Measurements from ENCODE around the gene COL23A1. TPM values are rescaled to one million over a fixed set of nuclear protein-coding genes. Genes with fewer than 3 reads are reported as not detected.
A peak's percentile ranks its signal among the peaks of the same experiment; 100 is the strongest.

The COL23A1 gene
- total RNA-seq: 0.90 TPM
- polyA plus RNA-seq: 0.87 TPM

GRCh38 chr5:178590141-178590923 is at the start of gene COL23A1:
TSS of gene COL23A1 (minus strand) at chr5:178590393.
- under 1% methylated on average over 78 of the region's 78 CpGs for WGBS
- peak; percentile 33 for DNase-seq (ENCODE audit: extremely low spot score)
- no peak within 1 kb of the TSS for H3K27ac ChIP-seq (ENCODE audit: low read depth)

GRCh38 chr5:178637356-178638074 is 47.3 kb upstream of the COL23A1 start:
- no peak for DNase-seq (ENCODE audit: extremely low spot score)
- Histone ChIP-seq H3K27ac (ENCODE audit: low read depth) (no peak overlapping the region), H3K36me3 (ENCODE audit: insufficient read depth) (no peaks in the 10 kb centered on the region), H3K4me3 (ENCODE audit: low read depth, low read length) (no peak overlapping the region), H3K4me1 (ENCODE audit: insufficient read depth) (no peaks in the 10 kb centered on the region)
- WGBS: 53% methylated on average over 9 of the region's 9 CpGs

More at GRCh38 chr5:178590141-178590923, at the start of gene COL23A1:
- no peaks in the 10 kb centered on the region for H3K36me3 ChIP-seq (ENCODE audit: insufficient read depth)
- H3K4me1 ChIP-seq (ENCODE audit: insufficient read depth): no peaks in the 10 kb centered on the region
- peak within 1 kb of the TSS; percentile 34 for H3K4me3 ChIP-seq (ENCODE audit: low read depth, low read length)

GRCh38 chr5:178632285-178632684 is 42.1 kb upstream of the COL23A1 start:
- H3K27ac ChIP-seq (ENCODE audit: low read depth): no peak overlapping the region
- no peak overlapping the region for H3K4me3 ChIP-seq (ENCODE audit: low read depth, low read length)
- WGBS: 41% methylated on average over 4 of the region's 4 CpGs
- no peak for DNase-seq (ENCODE audit: extremely low spot score)
- no peaks in the 10 kb centered on the region for H3K36me3 ChIP-seq (ENCODE audit: insufficient read depth)
- H3K4me1 ChIP-seq (ENCODE audit: insufficient read depth): no peaks in the 10 kb centered on the region

GRCh38 chr5:178630951-178631350 is 40.8 kb upstream of the COL23A1 start:
- Histone ChIP-seq H3K36me3 (ENCODE audit: insufficient read depth) (no peaks in the 10 kb centered on the region), H3K27ac (ENCODE audit: low read depth) (no peak overlapping the region), H3K4me3 (ENCODE audit: low read depth, low read length) (no peak overlapping the region), H3K4me1 (ENCODE audit: insufficient read depth) (no peaks in the 10 kb centered on the region)
- WGBS: 21% methylated on average over 2 of the region's 2 CpGs
- DNase-seq (ENCODE audit: extremely low spot score): no peak

- no peak for DNase-seq (ENCODE audit: extremely low spot score)
- H3K27ac ChIP-seq (ENCODE audit: low read depth): no peak overlapping the region
- WGBS: 13% methylated on average over 4 of the region's 4 CpGs
- no peaks in the 10 kb centered on the region for H3K36me3 ChIP-seq (ENCODE audit: insufficient read depth)
- H3K4me1 ChIP-seq (ENCODE audit: insufficient read depth): no peaks in the 10 kb centered on the region
- H3K4me3 ChIP-seq (ENCODE audit: low read depth, low read length): no peak overlapping the region
Measured at GRCh38 chr5:178630475-178630930, 40.3 kb upstream of the COL23A1 start.

GRCh38 chr5:178627259-178627598 is 37.0 kb upstream of the COL23A1 start:
- H3K27ac ChIP-seq (ENCODE audit: low read depth): no peak overlapping the region
- no peak for DNase-seq (ENCODE audit: extremely low spot score)
- H3K36me3 ChIP-seq (ENCODE audit: insufficient read depth): no peaks in the 10 kb centered on the region
- peak overlapping the region; percentile 60 for H3K4me3 ChIP-seq (ENCODE audit: low read depth, low read length)
- H3K4me1 ChIP-seq (ENCODE audit: insufficient read depth): no peaks in the 10 kb centered on the region
- 3% methylated on average over 20 of the region's 20 CpGs for WGBS

GRCh38 chr5:178626484-178627258 is 36.5 kb upstream of the COL23A1 start, which contains the start of gene CLK4:
TSS of gene CLK4 (minus strand) at chr5:178627050. CDS start at chr5:178623416, 3,634 bp downstream.
- Histone ChIP-seq H3K4me1 (ENCODE audit: insufficient read depth) (no peaks in the 10 kb centered on the region), H3K4me3 (ENCODE audit: low read depth, low read length) (peak within 1 kb of the TSS; percentile 60), H3K36me3 (ENCODE audit: insufficient read depth) (peaks cover 2% of the 10 kb centered on the region), H3K27ac (ENCODE audit: low read depth) (peak within 1 kb of the TSS; percentile 97)
- peak; percentile 86 for DNase-seq (ENCODE audit: extremely low spot score)
- under 1% methylated on average over 79 of the region's 79 CpGs for WGBS

GRCh38 chr5:178625679-178626483 is 35.7 kb upstream of the COL23A1 start:
- Histone ChIP-seq H3K27ac (ENCODE audit: low read depth) (peak overlapping the region; percentile 97), H3K4me1 (ENCODE audit: insufficient read depth) (no peaks in the 10 kb centered on the region), H3K4me3 (ENCODE audit: low read depth, low read length) (peak overlapping the region; percentile 60), H3K36me3 (ENCODE audit: insufficient read depth) (peaks cover 2% of the 10 kb centered on the region)
- WGBS: under 1% methylated on average over 23 of the region's 23 CpGs
- DNase-seq (ENCODE audit: extremely low spot score): no peak

GRCh38 chr5:178624631-178625546 is 34.7 kb upstream of the COL23A1 start:
- Histone ChIP-seq H3K4me1 (ENCODE audit: insufficient read depth) (no peaks in the 10 kb centered on the region), H3K36me3 (ENCODE audit: insufficient read depth) (peaks cover 2% of the 10 kb centered on the region), H3K27ac (ENCODE audit: low read depth) (no peak overlapping the region), H3K4me3 (ENCODE audit: low read depth, low read length) (peak overlapping the region; percentile 60)
- DNase-seq (ENCODE audit: extremely low spot score): no peak
- WGBS: 16% methylated on average over 15 of the region's 15 CpGs

GRCh38 chr5:178622679-178623247 is 32.6 kb upstream of the COL23A1 start:
- peaks cover 7% of the 10 kb centered on the region for H3K36me3 ChIP-seq (ENCODE audit: insufficient read depth)
- DNase-seq (ENCODE audit: extremely low spot score): no peak
- no peaks in the 10 kb centered on the region for H3K4me1 ChIP-seq (ENCODE audit: insufficient read depth)
- H3K4me3 ChIP-seq (ENCODE audit: low read depth, low read length): no peak overlapping the region
- WGBS: 82% methylated on average over 4 of the region's 4 CpGs
- H3K27ac ChIP-seq (ENCODE audit: low read depth): no peak overlapping the region

- WGBS: 41% methylated on average over 1 of the region's 1 CpG
- Histone ChIP-seq H3K36me3 (ENCODE audit: insufficient read depth) (peaks cover 13% of the 10 kb centered on the region), H3K4me1 (ENCODE audit: insufficient read depth) (no peaks in the 10 kb centered on the region), H3K4me3 (ENCODE audit: low read depth, low read length) (no peak overlapping the region), H3K27ac (ENCODE audit: low read depth) (no peak overlapping the region)
- no peak for DNase-seq (ENCODE audit: extremely low spot score)
Measured at GRCh38 chr5:178619390-178619789, 29.2 kb upstream of the COL23A1 start.

GRCh38 chr5:178612299-178612698 is 22.1 kb upstream of the COL23A1 start:
- Histone ChIP-seq H3K36me3 (ENCODE audit: insufficient read depth) (peaks cover 12% of the 10 kb centered on the region), H3K27ac (ENCODE audit: low read depth) (no peak overlapping the region), H3K4me3 (ENCODE audit: low read depth, low read length) (no peak overlapping the region), H3K4me1 (ENCODE audit: insufficient read depth) (no peaks in the 10 kb centered on the region)
- DNase-seq (ENCODE audit: extremely low spot score): no peak
- 79% methylated on average over 7 of the region's 7 CpGs for WGBS
